Peyer's patch (tissue), 4 donors: ENCODE measurements around the gene WFS1. TPM values are rescaled to one million over a fixed set of nuclear protein-coding genes. Genes with fewer than 3 reads are reported as not detected.

Experiments used
- DNase-seq, 3 donors: peaks; one replicate each; pipeline ENCODE4 v3.0.0-alpha.2; 2017 to 2019
- H3K27ac ChIP-seq, 4 donors: fragments of 200-600 bp; sonication (generic); one replicate each; pipeline ENCODE4 v1.5.1; 2016 to 2019
- H3K27me3 ChIP-seq, 2 donors: fragments of 200-600 bp; sonication (generic); one replicate each; pipeline ENCODE4 v1.5.1; 2019
- H3K36me3 ChIP-seq, 3 donors: fragments of 200-600 bp; sonication (generic); one replicate each; pipeline ENCODE4 v1.5.1; 2016 to 2019
- H3K4me1 ChIP-seq, 4 donors: fragments of 200-600 bp; sonication (generic); one replicate each; pipeline ENCODE4 v1.5.1; 2016 to 2019
- H3K4me3 ChIP-seq, 4 donors: fragments of 200-600 bp; sonication (generic); 1 replicate in 3 of 4; 2 replicates in 1 of 4; pipeline ENCODE4 v1.5.1; 2016 to 2019; ENCODE audit warnings: mild to moderate bottlenecking in 1 of 4
- H3K9me3 ChIP-seq, 4 donors: fragments of 200-600 bp; sonication (generic); one replicate each; pipeline ENCODE4 v1.5.1; 2016 to 2019; ENCODE audit warnings: mild to moderate bottlenecking in 1 of 4
- CTCF ChIP-seq, 6 experiments: fragments of 450-650 bp in 4 of 6; fragments of 200-600 bp in 2 of 6; sonication (generic) in 1 of 6; IDR thresholded peaks; one replicate each; pipeline ENCODE4 v1.5.1; 2017 to 2019; ENCODE audit warnings: antibody characterized with exemption in 6 of 6, mild to moderate bottlenecking in 3 of 6, moderate library complexity in 1 of 6
- POLR2A ChIP-seq, 2 donors: fragments of 450-650 bp; IDR thresholded peaks; one replicate each; pipeline ENCODE4 v1.5.1; 2017; ENCODE audit warnings: antibody characterized with exemption in 2 of 2, mild to moderate bottlenecking in 2 of 2, moderate library complexity in 2 of 2
- total RNA-seq, 4 donors: library from RNA; depleted of rRNA; stranded (reverse); fragments of >200 nt; gene quantifications; one replicate each; pipeline ENCODE4 v1.1.0, GENCODE V29; 2016

WFS1 gene
- total RNA-seq, 4 donors from 2014 or later = 10.0 to 39.6 (median 30.0) TPM

GRCh38 chr4:6295495-6295894 is 25.8 kb downstream of the WFS1 start:
- Histone ChIP-seq H3K27me3 (no peaks in the 10 kb centered on the region), H3K9me3 (no peaks in the 10 kb centered on the region), H3K4me3 (no peak overlapping the region), H3K36me3 (peaks cover 0 to 32% (median 0%) of the 10 kb centered on the region in 3 donors), H3K4me1 (no peaks in the 10 kb centered on the region), H3K27ac (no peak overlapping the region)
- DNase-seq = no peak
- TF ChIP-seq CTCF (IDR thresholded peaks at IDR 0.05) = no peak
- no peak for TF ChIP-seq POLR2A (IDR thresholded peaks at IDR 0.05)

- no peak for TF ChIP-seq POLR2A (IDR thresholded peaks at IDR 0.05)
- Histone ChIP-seq H3K9me3 (no peaks in the 10 kb centered on the region), H3K36me3 (peaks cover 0 to 29% (median 0%) of the 10 kb centered on the region in 3 donors), H3K4me3 (no peak overlapping the region), H3K4me1 (no peaks in the 10 kb centered on the region), H3K27ac (no peak overlapping the region), H3K27me3 (no peaks in the 10 kb centered on the region)
- DNase-seq = no peak
Observed at GRCh38 chr4:6296026-6296425, 26.4 kb downstream of the WFS1 start.

- DNase-seq = no peak
- Histone ChIP-seq H3K9me3 (no peaks in the 10 kb centered on the region), H3K27me3 (no peaks in the 10 kb centered on the region), H3K36me3 (peaks cover 0 to 31% (median 0%) of the 10 kb centered on the region in 3 donors), H3K4me1 (no peaks in the 10 kb centered on the region), H3K4me3 (no peak overlapping the region), H3K27ac (no peak overlapping the region)
- TF ChIP-seq POLR2A (IDR thresholded peaks at IDR 0.05) (no peak), CTCF (IDR thresholded peaks at IDR 0.05) (no peak)
Observed at GRCh38 chr4:6297266-6297815, 27.7 kb downstream of the WFS1 start.

- Histone ChIP-seq H3K27ac (no peak overlapping the region), H3K36me3 (peaks cover 0 to 33% (median 0%) of the 10 kb centered on the region in 3 donors), H3K4me3 (no peak overlapping the region)
Observed at GRCh38 chr4:6298035-6298434, 28.4 kb downstream of the WFS1 start.

GRCh38 chr4:6298852-6299251 is 29.2 kb downstream of the WFS1 start:
- peaks cover 0 to 33% (median 0%) of the 10 kb centered on the region in 3 donors for H3K36me3 ChIP-seq
- H3K4me1 ChIP-seq = no peaks in the 10 kb centered on the region
- TF ChIP-seq CTCF (IDR thresholded peaks at IDR 0.05) (no peak), POLR2A (IDR thresholded peaks at IDR 0.05) (no peak)
- no peaks in the 10 kb centered on the region for H3K9me3 ChIP-seq
- H3K27ac ChIP-seq = no peak overlapping the region
- no peak overlapping the region for H3K4me3 ChIP-seq
- no peak for DNase-seq
- H3K27me3 ChIP-seq = no peaks in the 10 kb centered on the region

More at GRCh38 chr4:6298035-6298434, 28.4 kb downstream of the WFS1 start:
- TF ChIP-seq CTCF (IDR thresholded peaks at IDR 0.05) (no peak), POLR2A (IDR thresholded peaks at IDR 0.05) (no peak)
- no peaks in the 10 kb centered on the region for H3K9me3 ChIP-seq
- no peaks in the 10 kb centered on the region for H3K27me3 ChIP-seq
- no peaks in the 10 kb centered on the region for H3K4me1 ChIP-seq
- DNase-seq = no peak

- DNase-seq = no peak
- Histone ChIP-seq H3K36me3 (peaks cover 0 to 30% (median 0%) of the 10 kb centered on the region in 3 donors), H3K4me1 (no peaks in the 10 kb centered on the region)
Observed at GRCh38 chr4:6299875-6300274, 30.2 kb downstream of the WFS1 start.

More at GRCh38 chr4:6299875-6300274, 30.2 kb downstream of the WFS1 start:
- Histone ChIP-seq H3K27ac (no peak overlapping the region), H3K4me3 (no peak overlapping the region), H3K9me3 (no peaks in the 10 kb centered on the region), H3K27me3 (no peaks in the 10 kb centered on the region)
- TF ChIP-seq POLR2A (IDR thresholded peaks at IDR 0.05) (no peak), CTCF (IDR thresholded peaks at IDR 0.05) (no peak)
